B cell (primary cell): ENCODE data around the gene QRSL1. TPM values are rescaled to one million over a fixed set of nuclear protein-coding genes. Genes with fewer than 3 reads are reported as not detected.

Experiments used
- ATAC-seq: fragments of 200-7000 bp; cut with Tn5 transposase; one replicate; pipeline ENCODE4 v1.10.0; 2021; ENCODE audit warnings: low read depth, mild to moderate bottlenecking, moderate number of reproducible peaks, moderate library complexity
- CTCF ChIA-PET: fragments of 350-600 bp; sonication (Branson Sonifier 250); formaldehyde crosslinking; loops from one replicate; lab custom pipeline; 2021; ENCODE audit warnings: antibody characterized with exemption, inconsistent platforms; lab: Charles Lee
- POLR2A ChIA-PET: fragments of 350-600 bp; sonication (Branson Sonifier 250); formaldehyde crosslinking; loops from one replicate; lab custom pipeline; 2021; ENCODE audit warnings: antibody characterized with exemption; lab: Charles Lee
- DNase-seq: peaks from one replicate; pipeline ENCODE4 v3.0.0; 2013
- H2AFZ ChIP-seq: 2 replicates; pipeline ENCODE4 v1.6.1; 2012; ENCODE audit warnings: mild to moderate bottlenecking, low read depth, low read length; ENCODE audit not compliant: insufficient read depth, poor library complexity, severe bottlenecking
- H3K27ac ChIP-seq, 2 donors: 1 replicate in 1 of 2; 2 replicates in 1 of 2; pipeline ENCODE4 v1.5.1; 2012 to 2013; ENCODE audit warnings: low read length in 2 of 2, mild to moderate bottlenecking in 2 of 2, moderate library complexity in 1 of 2
- H3K27me3 ChIP-seq, 4 experiments: fragments of 200-600 bp in 1 of 4; sonication (generic) in 1 of 4; replicated peaks in 1 of 4; 1 replicate in 2 of 4; 2 replicates in 2 of 4; pipeline versions ENCODE4 v1.6.1 to v1.7.0; 2013 to 2016; ENCODE audit warnings: low read length in 3 of 4, mild to moderate bottlenecking in 2 of 4, mixed read lengths in 1 of 4, moderate library complexity in 1 of 4; ENCODE audit not compliant: insufficient read depth in 4 of 4, control insufficient read depth in 3 of 4; ENCODE audit errors: control extremely low read depth in 1 of 4
- H3K36me3 ChIP-seq, 2 experiments: replicated peaks in 1 of 2; 1 replicate in 1 of 2; 2 replicates in 1 of 2; pipeline versions ENCODE4 v1.6.1 to v1.7.1; 2013; ENCODE audit warnings: low read length in 1 of 2; ENCODE audit not compliant: insufficient read depth in 2 of 2, control insufficient read depth in 1 of 2; ENCODE audit errors: control extremely low read depth in 1 of 2, extremely low read depth in 1 of 2
- H3K4me1 ChIP-seq, 2 donors: fragments of 200-600 bp in 1 of 2; sonication (generic) in 1 of 2; 1 replicate in 1 of 2; 2 replicates in 1 of 2; pipeline versions ENCODE4 v1.5.1 to v1.6.1; 2013 to 2017; ENCODE audit warnings: low read length in 2 of 2; ENCODE audit not compliant: control insufficient read depth in 2 of 2, insufficient read depth in 2 of 2
- H3K4me2 ChIP-seq: replicated peaks from 2 replicates; pipeline ENCODE3; 2012; ENCODE audit warnings: mild to moderate bottlenecking, low read depth, low read length; ENCODE audit not compliant: poor library complexity, severe bottlenecking
- H3K4me3 ChIP-seq, 5 experiments: fragments of 200-600 bp in 1 of 5; sonication (generic) in 1 of 5; 1 replicate in 3 of 5; 2 replicates in 2 of 5; pipeline versions ENCODE4 v1.5.1 to v1.7.0; 2011 to 2016; ENCODE audit warnings: low read length in 4 of 5, mild to moderate bottlenecking in 4 of 5, low read depth in 2 of 5, control low read depth in 1 of 5, moderate library complexity in 1 of 5; ENCODE audit not compliant: insufficient read depth in 1 of 5; ENCODE audit errors: control extremely low read depth in 1 of 5, extremely low read depth in 1 of 5
- H3K79me2 ChIP-seq: fragments of 200-600 bp; sonication (generic); one replicate; pipeline ENCODE4 v1.6.0; 2016; ENCODE audit warnings: low read length; ENCODE audit not compliant: control insufficient read depth, insufficient read depth
- H3K9ac ChIP-seq: fragments of 200-600 bp; sonication (generic); 2 replicates; pipeline ENCODE4 v1.6.1; 2017; ENCODE audit warnings: mild to moderate bottlenecking, low read length, moderate library complexity
- H3K9me3 ChIP-seq, 3 donors: one replicate each; pipeline versions ENCODE4 v1.6.1 to v1.7.1; 2013; ENCODE audit warnings: low read length in 2 of 3; ENCODE audit not compliant: control insufficient read depth in 2 of 3, insufficient read depth in 1 of 3; ENCODE audit errors: control extremely low read depth in 1 of 3
- H4K20me1 ChIP-seq: 2 replicates; pipeline ENCODE4 v1.6.0; 2012; ENCODE audit warnings: mild to moderate bottlenecking, low read length; ENCODE audit not compliant: insufficient read depth, control insufficient read depth, poor library complexity, severe bottlenecking
- H3K27ac Mint-ChIP-seq: one replicate; pipeline ENCODE4 v1.8.0; 2021; ENCODE audit warnings: mixed read lengths
- H3K27me3 Mint-ChIP-seq: one replicate; pipeline ENCODE4 v1.8.0; 2021; ENCODE audit warnings: mixed read lengths
- H3K4me1 Mint-ChIP-seq: one replicate; pipeline ENCODE4 v1.8.0; 2021; ENCODE audit warnings: mixed read lengths
- H3K4me3 Mint-ChIP-seq: one replicate; pipeline ENCODE4 v1.8.0; 2021; ENCODE audit warnings: mixed read lengths
- H3K9me3 Mint-ChIP-seq: one replicate; pipeline ENCODE4 v1.8.0; 2022; ENCODE audit warnings: mixed read lengths; ENCODE audit not compliant: insufficient read depth
- EZH2 ChIP-seq: IDR thresholded peaks from 2 replicates; pipeline ENCODE4 v1.6.1; 2012; ENCODE audit warnings: borderline replicate concordance, low read depth, mild to moderate bottlenecking, moderate library complexity, low read length; ENCODE audit not compliant: insufficient read depth, poor library complexity, severe bottlenecking
- WGBS: methylation state at CpG from one replicate; pipeline ENCODE4 v1.1.5; 2013; ENCODE audit warnings: missing lambda C conversion rate; ENCODE audit not compliant: insufficient coverage; 5-methylcytosine and 5-hydroxymethylcytosine counted together
- intact Hi-C: fragments of 100-400 bp; cut with micrococcal nuclease; formaldehyde crosslinking; loops from one replicate; pipeline ENCODE4 v1.10.0; 2022
- polyA plus RNA-seq: library from polyadenylated mRNA; depleted of rRNA; stranded (reverse); fragments of >200 nt; gene quantifications from 2 replicates; pipeline ENCODE4 v1.2.3, GENCODE V29; 2012
- total RNA-seq, 2 donors: library from RNA; stranded (reverse); fragments of 120-200 nt in 1 of 2; gene quantifications; 1 replicate in 1 of 2; 2 replicates in 1 of 2; pipeline versions ENCODE4 v1.2.3 to v1.2.4, GENCODE V29; 2013 to 2022
- TF ChIP-seq, protein P1 (sequence below): fragments of 200-600 bp; IDR thresholded peaks from one replicate; pipeline ENCODE4 v1.8.0; 2022; ENCODE audit warnings: antibody characterized with exemption, mild to moderate bottlenecking

The QRSL1 gene
- total and polyA plus RNA-seq, 2 donors (not counting 1 experiment from before 2014, with no cell fraction given), result 36.9 to 38.5 TPM

DNA sequence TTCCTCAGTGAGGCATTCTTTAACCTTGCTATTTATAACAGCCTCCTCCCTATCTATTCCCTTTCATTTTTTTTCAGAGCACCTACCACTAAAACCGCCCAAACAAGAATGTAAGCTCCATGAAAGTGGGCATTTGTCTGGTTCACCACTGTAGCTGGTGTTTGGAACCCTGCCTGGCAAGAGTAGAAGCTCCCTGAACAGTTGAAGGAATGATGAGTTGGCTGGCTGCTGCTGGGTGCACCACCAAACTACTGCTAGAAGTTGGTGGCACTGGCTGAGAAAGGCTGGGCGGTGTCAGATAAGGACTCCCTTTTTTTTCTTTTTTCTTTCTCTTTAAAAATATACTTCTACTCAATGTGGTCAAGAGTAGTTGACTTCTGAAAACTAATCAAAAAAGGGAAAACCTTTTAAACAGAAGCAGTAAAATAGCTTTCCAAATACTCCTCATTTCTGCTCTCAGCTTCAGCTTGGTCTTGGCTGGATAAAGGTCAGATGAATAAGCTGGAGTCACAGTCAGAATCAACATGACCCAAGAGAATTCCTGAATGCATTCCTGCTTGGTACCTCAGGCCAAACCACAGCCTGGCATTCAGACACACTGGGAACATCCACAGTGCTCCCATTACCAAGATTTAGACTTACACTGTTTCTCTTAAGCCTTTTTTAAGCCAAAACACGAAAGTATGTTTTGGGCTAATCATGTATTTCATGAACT, 38.1 kb upstream of the QRSL1 start:
- Mint-ChIP-seq H3K9me3 (no peaks in the 10 kb centered on the region), H3K4me1 (no peaks in the 10 kb centered on the region), H3K27ac (no peak overlapping the region), H3K27me3 (no peaks in the 10 kb centered on the region), H3K4me3 (no peak overlapping the region)
- ATAC-seq, result no peak
- ChIA-PET CTCF (interaction anchor here (1.1 to 1.6 kb wide), 2 partner anchors 20 to 388 kb away, joined by 3 to 5 read pairs; no protein-coding TSS in a partner anchor), POLR2A (no interaction called here)
- Histone ChIP-seq H3K4me2 (no peak overlapping the region), H3K9ac (no peak overlapping the region), H4K20me1 (no peaks in the 10 kb centered on the region), H3K9me3 (no peaks in the 10 kb centered on the region), H2AFZ (no peak overlapping the region), H3K27me3 (no peaks in the 10 kb centered on the region), H3K36me3 (peaks cover 0 to 40% of the 10 kb centered on the region in 2 experiments), H3K79me2 (no peaks in the 10 kb centered on the region), H3K27ac (no peak overlapping the region), H3K4me1 (no peaks in the 10 kb centered on the region), H3K4me3 (no peak overlapping the region)
- no CpG with 5 or more reads among the region's 3 CpGs for WGBS
- TF ChIP-seq EZH2, result no peak
- TF ChIP-seq, protein P1, sequence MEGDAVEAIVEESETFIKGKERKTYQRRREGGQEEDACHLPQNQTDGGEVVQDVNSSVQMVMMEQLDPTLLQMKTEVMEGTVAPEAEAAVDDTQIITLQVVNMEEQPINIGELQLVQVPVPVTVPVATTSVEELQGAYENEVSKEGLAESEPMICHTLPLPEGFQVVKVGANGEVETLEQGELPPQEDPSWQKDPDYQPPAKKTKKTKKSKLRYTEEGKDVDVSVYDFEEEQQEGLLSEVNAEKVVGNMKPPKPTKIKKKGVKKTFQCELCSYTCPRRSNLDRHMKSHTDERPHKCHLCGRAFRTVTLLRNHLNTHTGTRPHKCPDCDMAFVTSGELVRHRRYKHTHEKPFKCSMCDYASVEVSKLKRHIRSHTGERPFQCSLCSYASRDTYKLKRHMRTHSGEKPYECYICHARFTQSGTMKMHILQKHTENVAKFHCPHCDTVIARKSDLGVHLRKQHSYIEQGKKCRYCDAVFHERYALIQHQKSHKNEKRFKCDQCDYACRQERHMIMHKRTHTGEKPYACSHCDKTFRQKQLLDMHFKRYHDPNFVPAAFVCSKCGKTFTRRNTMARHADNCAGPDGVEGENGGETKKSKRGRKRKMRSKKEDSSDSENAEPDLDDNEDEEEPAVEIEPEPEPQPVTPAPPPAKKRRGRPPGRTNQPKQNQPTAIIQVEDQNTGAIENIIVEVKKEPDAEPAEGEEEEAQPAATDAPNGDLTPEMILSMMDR, result no peak
- intact Hi-C loops, result no loop called here
- no peak for DNase-seq

DNA sequence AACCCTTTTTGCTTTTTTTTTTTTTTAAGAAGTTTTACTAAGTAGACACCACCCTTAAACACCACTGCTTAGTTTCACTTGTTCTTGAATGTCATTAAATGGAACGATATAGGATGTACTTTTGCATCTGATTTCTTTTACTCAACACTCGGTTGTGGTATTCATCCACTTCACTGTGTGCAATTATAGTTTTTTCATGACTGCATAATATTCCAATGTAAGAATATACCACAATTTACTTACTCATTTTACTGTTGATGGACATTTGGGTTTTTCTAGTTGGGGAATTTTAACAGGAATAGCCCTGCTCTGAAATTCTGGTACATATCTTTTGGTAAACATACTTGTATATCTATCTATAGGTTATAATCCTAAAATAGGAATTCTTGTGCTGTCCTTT, 29.9 kb upstream of the QRSL1 start:
- Histone ChIP-seq H3K4me1 (no peaks in the 10 kb centered on the region), H4K20me1 (no peaks in the 10 kb centered on the region), H3K4me2 (no peak overlapping the region), H3K27ac (no peak overlapping the region), H3K27me3 (no peaks in the 10 kb centered on the region), H3K36me3 (peaks cover 4 to 10% of the 10 kb centered on the region in 2 experiments), H3K4me3 (no peak overlapping the region), H3K9ac (no peak overlapping the region), H2AFZ (no peak overlapping the region), H3K9me3 (peaks cover 0 to 4% (median 0%) of the 10 kb centered on the region in 3 donors), H3K79me2 (peaks cover 3% of the 10 kb centered on the region)
- ChIA-PET POLR2A (interaction anchor here (0.7 kb wide), 1 partner anchor 28 kb away, joined by 4 read pairs; no protein-coding TSS in a partner anchor), CTCF (interaction anchor here (0.7 kb wide), 1 partner anchor 32 kb away, joined by 3 read pairs; no protein-coding TSS in a partner anchor)
- Mint-ChIP-seq H3K9me3 (no peaks in the 10 kb centered on the region), H3K4me3 (no peak overlapping the region), H3K4me1 (no peaks in the 10 kb centered on the region), H3K27ac (no peak overlapping the region), H3K27me3 (no peaks in the 10 kb centered on the region)
- ATAC-seq (no peak), DNase-seq (no peak)
- intact Hi-C loops, result no loop called here
- no CpG with 5 or more reads among the region's 2 CpGs for WGBS
- TF ChIP-seq, protein P1, result no peak
- no peak for TF ChIP-seq EZH2
